Mucosa of stomach (tissue), 1 donor: ENCODE measurements around the gene HRG.
"Not testable (repeated sequence)": the region's sequence is repeated elsewhere in the genome, so short reads cannot be mapped to it uniquely, and the experiment has no call there.

Experiments
- H3K27me3 ChIP-seq: one replicate; pipeline ENCODE4 v1.7.0; 2013; ENCODE audit warnings: mild to moderate bottlenecking, low read length; ENCODE audit not compliant: control insufficient read depth, insufficient read depth
- H3K36me3 ChIP-seq: one replicate; pipeline ENCODE4 v1.7.0; 2013; ENCODE audit warnings: low read length; ENCODE audit not compliant: control insufficient read depth, insufficient read depth
- H3K4me1 ChIP-seq: one replicate; pipeline ENCODE4 v1.7.0; 2013; ENCODE audit warnings: mild to moderate bottlenecking, low read length; ENCODE audit not compliant: control insufficient read depth, insufficient read depth
- H3K4me3 ChIP-seq: one replicate; pipeline ENCODE4 v1.7.0; 2013; ENCODE audit warnings: low read length
- H3K9ac ChIP-seq: one replicate; pipeline ENCODE4 v1.7.0; 2013; ENCODE audit warnings: mild to moderate bottlenecking, low read length, moderate library complexity
- H3K9me3 ChIP-seq: one replicate; pipeline ENCODE4 v1.7.0; 2013; ENCODE audit warnings: mild to moderate bottlenecking, low read length, moderate library complexity; ENCODE audit not compliant: control insufficient read depth
- donor health status: Pancreatic carcinoma.

Gene HRG

GRCh38 chr3:186691676-186692075 lies 25.9 kb downstream of the HRG start:
- Histone ChIP-seq H3K4me1 (no peaks in the 10 kb centered on the region), H3K9me3 (no peaks in the 10 kb centered on the region), H3K36me3 (no peaks in the 10 kb centered on the region), H3K4me3 (no peak overlapping the region), H3K27me3 (peaks cover 13% of the 10 kb centered on the region), H3K9ac (no peak overlapping the region)

- H3K27me3 ChIP-seq, result peaks cover 16% of the 10 kb centered on the region
- no peak overlapping the region for H3K9ac ChIP-seq
- no peaks in the 10 kb centered on the region for H3K9me3 ChIP-seq
- H3K4me3 ChIP-seq, result no peak overlapping the region
- H3K4me1 ChIP-seq, result no peaks in the 10 kb centered on the region
- H3K36me3 ChIP-seq, result no peaks in the 10 kb centered on the region
Measured at GRCh38 chr3:186693843-186694242, 28.0 kb downstream of the HRG start.

DNA sequence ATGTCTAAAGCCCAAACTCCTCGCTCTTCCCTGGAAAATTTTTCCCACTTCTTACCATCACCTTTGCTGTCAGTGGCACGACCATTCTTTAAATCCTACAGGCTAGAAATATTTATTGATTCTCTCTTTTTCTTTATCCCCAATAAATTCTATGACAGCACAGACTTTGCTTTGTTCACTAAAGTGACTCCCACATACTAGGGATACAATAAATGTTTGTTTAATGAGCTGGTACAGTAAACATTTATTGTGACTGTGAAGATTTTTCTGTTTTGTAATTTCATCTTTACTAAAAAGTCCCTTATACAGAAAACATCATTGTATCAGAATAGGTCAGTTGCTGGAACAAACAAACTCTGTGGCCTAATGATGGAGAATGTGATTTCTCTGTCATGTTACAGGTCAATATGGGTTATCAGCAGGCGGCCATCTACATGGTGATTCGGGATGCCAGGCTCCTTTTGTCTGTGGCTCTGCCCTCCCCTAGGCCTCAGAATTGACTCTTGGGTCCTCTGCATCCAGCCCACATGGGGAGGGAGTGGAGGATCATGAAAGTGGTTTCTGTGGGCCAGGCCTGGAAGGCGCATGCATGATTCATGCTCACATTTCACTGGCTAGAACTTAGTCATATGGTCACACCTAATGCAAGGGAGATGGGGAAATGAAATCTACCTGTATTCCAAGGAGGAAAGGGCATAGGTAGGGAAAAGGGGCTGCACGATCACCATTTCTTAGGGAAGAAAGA lies 28.6 kb downstream of the HRG start:
- Histone ChIP-seq H3K9me3 (no peaks in the 10 kb centered on the region), H3K27me3 (peaks cover 16% of the 10 kb centered on the region)

DNA sequence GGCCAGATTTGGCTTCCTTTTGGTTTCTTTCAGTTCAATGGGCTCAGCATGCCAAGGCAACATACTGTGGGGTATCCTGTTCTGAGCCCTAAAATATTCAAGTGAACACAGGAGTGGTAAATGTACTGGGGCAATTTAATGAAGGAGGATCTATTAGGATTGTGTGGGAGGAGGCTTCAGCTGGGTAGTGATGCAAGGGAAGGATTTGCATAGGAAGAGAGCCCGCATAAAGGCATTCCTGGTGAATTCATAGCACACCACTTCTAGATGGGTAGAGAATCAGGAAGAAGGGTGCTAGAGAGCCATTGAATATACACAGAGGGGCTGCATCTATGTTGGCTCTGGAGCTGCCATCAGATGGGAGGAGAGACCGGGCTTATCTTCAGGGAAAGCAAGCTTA lies 30.7 kb downstream of the HRG start:
- Histone ChIP-seq H3K36me3 (no peaks in the 10 kb centered on the region), H3K4me1 (no peaks in the 10 kb centered on the region), H3K4me3 (no peak overlapping the region), H3K27me3 (peaks cover 16% of the 10 kb centered on the region), H3K9ac (no peak overlapping the region), H3K9me3 (no peaks in the 10 kb centered on the region)

More for the DNA sequence above, 28.6 kb downstream of the HRG start:
- H3K9ac ChIP-seq, result no peak overlapping the region
- no peaks in the 10 kb centered on the region for H3K36me3 ChIP-seq
- no peaks in the 10 kb centered on the region for H3K4me1 ChIP-seq
- H3K4me3 ChIP-seq, result no peak overlapping the region

DNA sequence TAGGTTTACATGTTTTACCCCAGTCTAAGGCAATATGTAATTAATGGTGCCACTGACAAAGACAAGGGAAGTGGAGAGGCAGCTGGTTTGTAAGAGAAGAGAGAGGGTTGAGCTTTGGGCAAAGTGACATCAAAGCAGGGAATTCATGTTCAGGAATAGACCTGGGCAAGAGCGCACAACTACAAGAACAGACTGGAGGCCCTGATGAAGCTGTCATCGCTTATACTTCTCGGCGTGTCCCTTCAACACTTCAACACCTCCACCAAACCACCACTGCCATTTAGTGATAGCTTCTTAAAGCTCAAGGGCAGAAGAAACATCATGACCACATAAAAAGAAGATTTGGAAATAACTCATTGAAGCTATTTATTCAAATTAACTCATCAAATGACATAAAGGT lies 31.7 kb downstream of the HRG start:
- Histone ChIP-seq H3K4me3 (no peak overlapping the region), H3K27me3 (peaks cover 10% of the 10 kb centered on the region), H3K9me3 (no peaks in the 10 kb centered on the region), H3K36me3 (no peaks in the 10 kb centered on the region), H3K9ac (no peak overlapping the region), H3K4me1 (no peaks in the 10 kb centered on the region)

DNA sequence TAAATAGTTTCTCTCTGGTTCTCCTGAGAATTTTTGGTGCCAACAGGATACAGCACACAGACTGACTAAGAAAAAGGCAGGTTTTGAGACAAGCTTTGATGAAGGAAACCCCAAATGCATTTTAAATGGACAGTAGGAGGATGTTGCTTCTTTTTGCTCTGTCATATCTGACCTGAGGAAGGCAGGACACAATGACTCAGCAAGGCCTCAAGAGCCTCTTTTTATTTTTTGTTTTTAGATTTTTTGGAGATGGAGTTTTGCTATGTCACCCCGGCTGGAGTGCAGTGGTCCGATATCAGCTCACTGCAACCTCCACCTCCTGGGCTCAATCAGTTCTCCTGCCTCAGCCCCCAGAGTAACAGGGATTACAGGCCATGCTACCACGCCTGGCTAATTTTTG lies 34.5 kb downstream of the HRG start:
- no peak overlapping the region for H3K4me3 ChIP-seq
- no peaks in the 10 kb centered on the region for H3K9me3 ChIP-seq
- peaks cover 5% of the 10 kb centered on the region for H3K27me3 ChIP-seq
- no peaks in the 10 kb centered on the region for H3K36me3 ChIP-seq
- H3K4me1 ChIP-seq, result no peaks in the 10 kb centered on the region
- H3K9ac ChIP-seq, result no peak overlapping the region

DNA sequence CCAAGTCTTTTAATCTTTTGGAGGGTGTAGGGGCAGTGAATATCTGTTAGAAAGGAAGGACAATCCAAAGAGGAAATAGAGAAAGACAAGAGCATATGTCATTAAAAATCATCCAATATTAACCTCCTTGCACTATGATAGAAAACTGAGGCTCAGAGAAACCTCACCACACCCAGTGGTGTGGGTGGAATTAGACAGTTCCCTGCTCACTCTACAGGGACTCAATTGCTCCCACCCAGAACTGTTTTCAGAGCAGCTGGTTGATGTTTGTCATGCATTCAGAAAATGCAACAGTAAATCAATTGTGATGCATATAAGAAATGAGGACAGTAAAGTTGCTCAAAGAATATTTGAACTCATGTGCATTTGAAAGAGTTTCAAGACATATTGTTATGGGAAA lies 36.6 kb downstream of the HRG start:
- H3K9ac ChIP-seq, H3K9me3 ChIP-seq, H3K4me3 ChIP-seq, H3K4me1 ChIP-seq, H3K36me3 ChIP-seq, H3K27me3 ChIP-seq: not testable (repeated sequence)

DNA sequence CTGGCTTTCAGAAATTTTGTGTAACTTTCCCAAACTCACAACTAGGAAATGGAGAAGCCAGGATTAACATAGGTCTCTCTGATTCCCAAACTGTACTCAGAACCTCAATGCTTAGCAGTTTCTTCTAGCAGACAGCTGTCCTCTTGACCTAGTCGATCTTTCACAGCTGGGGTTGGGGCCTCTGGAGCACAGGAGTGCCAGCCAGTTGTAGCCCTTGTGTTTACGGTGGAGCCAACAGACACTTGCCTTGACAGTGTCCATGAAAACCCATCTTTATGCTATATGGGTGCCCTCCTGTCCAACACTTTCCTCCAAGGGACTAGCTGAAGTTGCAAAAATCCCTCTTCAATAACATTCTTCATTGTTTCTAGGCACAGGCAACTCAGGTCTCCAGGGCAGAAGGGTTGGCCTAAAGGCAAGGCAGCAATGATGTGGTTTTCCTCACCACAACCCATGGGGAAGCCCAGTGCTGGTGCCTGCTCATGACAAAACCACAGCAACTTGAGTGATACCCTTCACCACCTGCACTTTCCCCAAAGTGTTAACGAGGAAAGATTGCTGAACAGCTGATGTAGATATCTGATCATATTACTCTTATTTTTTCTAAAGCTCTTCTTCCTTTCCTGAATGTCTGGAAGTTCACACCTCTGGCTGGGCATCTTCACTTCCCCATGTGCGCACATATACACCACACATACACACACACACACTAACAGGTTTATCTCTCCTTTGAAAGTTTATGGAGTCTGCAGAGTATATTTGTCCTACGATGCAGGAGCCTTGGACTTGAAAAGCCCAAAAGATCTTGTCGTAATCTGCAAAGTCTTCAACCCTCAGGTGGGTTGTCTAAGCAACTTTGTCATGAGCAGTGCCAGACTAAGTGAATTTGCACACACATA lies 40.3 kb downstream of the HRG start:
- H3K4me1 ChIP-seq, result no peaks in the 10 kb centered on the region
- H3K36me3 ChIP-seq, result no peaks in the 10 kb centered on the region
- peaks cover 5% of the 10 kb centered on the region for H3K27me3 ChIP-seq
- no peak overlapping the region for H3K4me3 ChIP-seq
- no peaks in the 10 kb centered on the region for H3K9me3 ChIP-seq
- no peak overlapping the region for H3K9ac ChIP-seq

GRCh38 chr3:186708983-186709679 lies 43.3 kb downstream of the HRG start:
- Histone ChIP-seq H3K27me3 (peaks cover 5% of the 10 kb centered on the region), H3K9me3 (no peaks in the 10 kb centered on the region), H3K4me3 (no peak overlapping the region), H3K4me1 (no peaks in the 10 kb centered on the region), H3K36me3 (no peaks in the 10 kb centered on the region), H3K9ac (no peak overlapping the region)

DNA sequence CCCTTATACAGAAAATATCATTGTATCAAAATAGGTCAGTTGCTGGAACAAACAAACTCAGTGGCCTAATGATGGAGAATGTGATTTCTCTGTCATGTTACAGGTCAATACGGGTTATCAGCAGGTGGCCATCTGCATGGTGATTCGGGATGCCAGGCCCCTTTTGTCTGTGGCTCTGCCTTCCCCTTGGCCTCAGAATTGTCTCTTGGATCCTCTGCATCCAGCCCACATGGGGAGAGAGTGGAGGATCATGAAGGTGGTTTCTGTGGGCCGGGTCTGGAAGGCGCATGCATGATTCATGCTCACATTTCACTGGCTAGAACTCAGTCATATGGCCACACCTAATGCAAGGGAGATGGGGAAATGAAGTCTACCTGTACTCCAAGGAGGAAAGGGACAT lies 44.9 kb downstream of the HRG start:
- H3K4me3 ChIP-seq, H3K9ac ChIP-seq, H3K36me3 ChIP-seq, H3K4me1 ChIP-seq, H3K27me3 ChIP-seq, H3K9me3 ChIP-seq: not testable (repeated sequence)

GRCh38 chr3:186713499-186713898 lies 47.7 kb downstream of the HRG start:
- H3K4me3 ChIP-seq, result no peak overlapping the region
- H3K9me3 ChIP-seq, result no peaks in the 10 kb centered on the region
- no peaks in the 10 kb centered on the region for H3K36me3 ChIP-seq
- no peaks in the 10 kb centered on the region for H3K27me3 ChIP-seq
- no peaks in the 10 kb centered on the region for H3K4me1 ChIP-seq
- H3K9ac ChIP-seq, result no peak overlapping the region

- no peaks in the 10 kb centered on the region for H3K27me3 ChIP-seq
- no peak within 1 kb of the TSS for H3K9ac ChIP-seq
- H3K9me3 ChIP-seq, result no peaks in the 10 kb centered on the region
- no peaks in the 10 kb centered on the region for H3K4me1 ChIP-seq
- H3K36me3 ChIP-seq, result no peaks in the 10 kb centered on the region
- H3K4me3 ChIP-seq, result no peak within 1 kb of the TSS
Measured at GRCh38 chr3:186717039-186717457, 51.2 kb downstream of the HRG start, which contains the start of gene KNG1. Gene KNG1, plus strand, starts transcription at chr3:186717359. Its CDS starts 184 bp downstream, at chr3:186717543.
